Testis (tissue), 3 donors: Measurements from ENCODE around the gene NOL4L. TPM values are rescaled to one million over a fixed set of nuclear protein-coding genes. Genes with fewer than 3 reads are reported as not detected.

Source experiments
- DNase-seq: peaks from one replicate; pipeline ENCODE4 v3.0.0-alpha.2; 2019
- H3K27ac ChIP-seq, 2 donors: fragments of 200-600 bp; sonication (generic); one replicate each; pipeline ENCODE4 v1.5.1; 2019
- H3K27me3 ChIP-seq: fragments of 200-600 bp; sonication (generic); one replicate; pipeline ENCODE4 v1.5.1; 2019
- H3K36me3 ChIP-seq: fragments of 200-600 bp; sonication (generic); one replicate; pipeline ENCODE4 v1.5.1; 2017; ENCODE audit warnings: low read depth; ENCODE audit errors: missing control alignments
- H3K4me1 ChIP-seq: fragments of 200-600 bp; sonication (generic); one replicate; pipeline ENCODE4 v1.5.1; 2019
- H3K4me3 ChIP-seq, 2 donors: fragments of 200-600 bp; sonication (generic); one replicate each; pipeline ENCODE4 v1.5.1; 2017 to 2019
- H3K9me3 ChIP-seq: fragments of 200-600 bp; sonication (generic); one replicate; pipeline ENCODE4 v1.5.1; 2017
- POLR2A ChIP-seq: fragments of 450-650 bp; IDR thresholded peaks from one replicate; pipeline ENCODE4 v1.6.1; 2017; ENCODE audit warnings: antibody characterized with exemption, mild to moderate bottlenecking, moderate library complexity
- WGBS, 2 donors: methylation state at CpG; one replicate each; pipeline ENCODE4 v1.1.5; 2018; 5-methylcytosine and 5-hydroxymethylcytosine counted together
- intact Hi-C: fragments of 100-400 bp; cut with DNase I; formaldehyde crosslinking; loops from one replicate; pipeline ENCODE4 v1.15.1; 2023; ENCODE audit warnings: low total_unique reads
- polyA plus RNA-seq: library from polyadenylated mRNA; stranded (reverse); fragments of 350-450 nt; fragmentation: Illumina TruSeq; extraction: RNeasy Lipid Tissue Mini Kit (QIAGEN cat#74804); gene quantifications from one replicate; pipeline ENCODE4 v1.2.3, GENCODE V29; 2014; ENCODE audit warnings: low read depth, low replicate concordance; ENCODE audit not compliant: insufficient read depth
- total RNA-seq, 2 donors: library from RNA; depleted of rRNA; stranded (reverse); fragments of >200 nt; gene quantifications; one replicate each; pipeline ENCODE4 v1.2.3, GENCODE V29; 2016
- TF ChIP-seq, protein P1 (sequence below), 3 experiments: fragments of 450-650 bp in 2 of 3; fragments of 200-600 bp in 1 of 3; sonication (generic) in 1 of 3; IDR thresholded peaks; one replicate each; pipeline ENCODE4 v1.5.1; 2016 to 2019; ENCODE audit warnings: antibody characterized with exemption in 3 of 3, mild to moderate bottlenecking in 2 of 3, moderate library complexity in 1 of 3

The NOL4L gene
- total and polyA plus RNA-seq, 3 donors from 2014 or later, result 100.0 to 129 (median 115) TPM

GRCh38 chr20:32631933-32632460 is 46.9 kb upstream of the NOL4L start:
- intact Hi-C loops, result no loop called here
- 56 to 63% methylated on average over 4 to 9 of the region's 9 CpGs for WGBS, 2 donors
- no peak overlapping the region for H3K27ac ChIP-seq
- H3K9me3 ChIP-seq, result no peaks in the 10 kb centered on the region
- TF ChIP-seq, protein P1, sequence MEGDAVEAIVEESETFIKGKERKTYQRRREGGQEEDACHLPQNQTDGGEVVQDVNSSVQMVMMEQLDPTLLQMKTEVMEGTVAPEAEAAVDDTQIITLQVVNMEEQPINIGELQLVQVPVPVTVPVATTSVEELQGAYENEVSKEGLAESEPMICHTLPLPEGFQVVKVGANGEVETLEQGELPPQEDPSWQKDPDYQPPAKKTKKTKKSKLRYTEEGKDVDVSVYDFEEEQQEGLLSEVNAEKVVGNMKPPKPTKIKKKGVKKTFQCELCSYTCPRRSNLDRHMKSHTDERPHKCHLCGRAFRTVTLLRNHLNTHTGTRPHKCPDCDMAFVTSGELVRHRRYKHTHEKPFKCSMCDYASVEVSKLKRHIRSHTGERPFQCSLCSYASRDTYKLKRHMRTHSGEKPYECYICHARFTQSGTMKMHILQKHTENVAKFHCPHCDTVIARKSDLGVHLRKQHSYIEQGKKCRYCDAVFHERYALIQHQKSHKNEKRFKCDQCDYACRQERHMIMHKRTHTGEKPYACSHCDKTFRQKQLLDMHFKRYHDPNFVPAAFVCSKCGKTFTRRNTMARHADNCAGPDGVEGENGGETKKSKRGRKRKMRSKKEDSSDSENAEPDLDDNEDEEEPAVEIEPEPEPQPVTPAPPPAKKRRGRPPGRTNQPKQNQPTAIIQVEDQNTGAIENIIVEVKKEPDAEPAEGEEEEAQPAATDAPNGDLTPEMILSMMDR (IDR thresholded peaks at IDR 0.05), result no peak
- no peak for TF ChIP-seq POLR2A
- H3K27me3 ChIP-seq, result no peaks in the 10 kb centered on the region
- H3K36me3 ChIP-seq, result no peaks in the 10 kb centered on the region
- no peak for DNase-seq
- peaks cover 51% of the 10 kb centered on the region for H3K4me1 ChIP-seq
- no peak overlapping the region for H3K4me3 ChIP-seq

DNA sequence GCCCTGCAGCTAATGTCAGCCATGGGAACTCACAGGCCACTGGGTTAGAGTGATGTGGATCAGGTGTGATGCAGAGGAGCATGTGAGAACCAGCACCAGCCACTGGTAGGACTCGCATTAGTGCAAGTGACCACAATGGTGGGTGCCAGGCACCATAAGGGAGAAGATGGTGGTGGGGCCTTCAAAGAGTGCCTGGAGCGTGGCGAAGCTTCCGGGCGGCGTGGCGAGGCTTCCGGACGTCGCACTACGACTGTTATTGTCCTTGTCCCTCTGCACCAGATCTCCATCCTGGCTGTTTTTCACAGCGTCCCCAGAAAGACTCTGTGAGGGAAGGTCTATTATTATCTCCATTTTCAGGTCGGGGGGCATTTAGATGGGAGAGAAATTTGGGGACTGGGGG is 44.7 kb upstream of the NOL4L start:
- H3K36me3 ChIP-seq, result no peaks in the 10 kb centered on the region
- H3K27ac ChIP-seq, result no peak overlapping the region
- TF ChIP-seq, protein P1 (IDR thresholded peaks at IDR 0.05), result no peak
- no peak for TF ChIP-seq POLR2A
- no peak for DNase-seq
- no peaks in the 10 kb centered on the region for H3K9me3 ChIP-seq
- H3K4me1 ChIP-seq, result peaks cover 32% of the 10 kb centered on the region
- 96 to 99% methylated on average over 13 of the region's 13 CpGs for WGBS, 2 donors
- no peaks in the 10 kb centered on the region for H3K27me3 ChIP-seq
- intact Hi-C loops, result no loop called here
- H3K4me3 ChIP-seq, result no peak overlapping the region

GRCh38 chr20:32628960-32629530 is 43.9 kb upstream of the NOL4L start:
- H3K4me3 ChIP-seq, result no peak overlapping the region
- WGBS, 2 donors, result 74 to 79% methylated on average over 6 to 7 of the region's 7 CpGs
- TF ChIP-seq, protein P1 (IDR thresholded peaks at IDR 0.05), result no peak
- no peak for TF ChIP-seq POLR2A

DNA sequence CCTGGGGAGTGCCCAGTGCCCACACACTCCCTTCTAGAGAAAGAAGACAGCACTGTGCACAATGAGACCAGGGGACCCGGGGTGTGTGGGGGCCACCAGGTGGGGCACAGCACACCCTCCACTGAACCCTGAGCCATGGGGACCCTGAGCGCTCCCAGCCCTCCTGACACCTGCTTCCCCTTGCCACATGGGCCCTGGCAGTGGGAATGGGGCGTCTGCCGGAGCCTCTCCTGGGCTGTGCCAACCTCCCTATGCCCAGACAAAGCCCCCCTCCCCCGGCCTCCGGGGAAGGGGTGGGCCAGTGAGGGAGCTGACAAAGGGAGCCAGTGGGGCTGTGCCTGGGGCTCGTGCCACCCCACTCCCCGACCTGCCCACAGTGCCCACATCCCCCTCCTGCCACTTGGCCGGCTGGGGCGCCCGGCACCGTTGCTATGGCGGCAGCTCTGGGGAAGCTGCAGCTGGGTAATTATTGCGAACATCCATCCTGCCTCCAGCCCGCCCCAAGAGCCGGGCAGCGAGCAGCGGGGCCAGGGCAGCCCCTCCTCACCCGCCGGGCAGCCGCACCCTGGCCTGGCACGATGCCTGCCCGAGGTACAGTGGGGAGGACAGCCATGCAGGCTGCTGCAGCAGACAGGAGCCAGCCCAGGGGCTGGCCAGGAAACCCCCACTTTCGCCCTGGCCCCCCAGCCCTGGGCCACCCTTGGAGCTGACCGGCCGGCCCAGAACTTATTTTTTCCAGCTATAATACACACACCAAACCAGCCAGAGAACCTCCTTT is 41.9 kb upstream of the NOL4L start:
- no peak for DNase-seq
- peaks cover 20% of the 10 kb centered on the region for H3K4me1 ChIP-seq
- H3K27me3 ChIP-seq, result no peaks in the 10 kb centered on the region
- WGBS, 2 donors, result 37 to 54% methylated on average over 10 to 26 of the region's 26 CpGs
- TF ChIP-seq, protein P1 (IDR thresholded peaks at IDR 0.05), result no peak
- no peak for TF ChIP-seq POLR2A
- no peak overlapping the region for H3K27ac ChIP-seq
- no peaks in the 10 kb centered on the region for H3K36me3 ChIP-seq
- intact Hi-C loops, result no loop called here
- H3K4me3 ChIP-seq, result no peak overlapping the region
- H3K9me3 ChIP-seq, result no peaks in the 10 kb centered on the region

More at GRCh38 chr20:32628960-32629530, 43.9 kb upstream of the NOL4L start:
- intact Hi-C loops, result no loop called here
- Histone ChIP-seq H3K27ac (no peak overlapping the region), H3K4me1 (peaks cover 28% of the 10 kb centered on the region), H3K27me3 (no peaks in the 10 kb centered on the region), H3K36me3 (no peaks in the 10 kb centered on the region), H3K9me3 (no peaks in the 10 kb centered on the region)
- DNase-seq, result no peak
